HEK293T (cell line): ENCODE data around the gene SF3B2.

Experiments used
- FOXA1 ChIP-seq: fragments of 450-650 bp; IDR thresholded peaks from 2 replicates; pipeline ENCODE4 v1.6.1; 2016; ENCODE audit warnings: mild to moderate bottlenecking
- L3MBTL2 ChIP-seq: fragments of 450-650 bp; conservative IDR thresholded peaks from 2 replicates; pipeline ENCODE4 v1.6.1; 2016; ENCODE audit warnings: mild to moderate bottlenecking

DNA sequence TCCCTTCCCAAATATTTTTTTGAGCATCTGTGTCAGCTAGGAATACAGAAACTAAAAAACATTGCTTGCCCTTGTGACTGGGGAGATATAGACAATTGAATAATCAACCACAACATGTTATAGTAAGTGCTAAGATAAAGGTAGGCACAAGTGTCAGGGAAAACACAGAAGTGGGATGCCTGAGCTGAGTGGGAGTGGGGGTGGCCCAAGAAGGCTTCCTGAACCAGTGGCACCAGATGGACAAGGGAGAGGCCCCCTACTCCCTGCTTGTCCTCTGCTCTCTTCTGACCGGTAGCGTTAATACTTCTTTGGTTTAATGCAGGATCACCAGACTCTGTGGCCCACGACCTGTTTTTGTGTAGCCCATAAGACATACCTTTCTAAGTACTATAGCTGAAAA, 66.7 kb downstream of the SF3B2 start:
- TF ChIP-seq L3MBTL2 (no peak), FOXA1 (no peak)
